ENCODE data around the gene TRAPPC2B. TPM values are rescaled to one million over a fixed set of nuclear protein-coding genes. Genes with fewer than 3 reads are reported as not detected.
A peak's percentile ranks its signal among the peaks of the same experiment; 100 is the strongest.

Gene TRAPPC2B
- total RNA-seq, 2 experiments from 2014 or later: 8.5 to 8.6 TPM

DNA sequence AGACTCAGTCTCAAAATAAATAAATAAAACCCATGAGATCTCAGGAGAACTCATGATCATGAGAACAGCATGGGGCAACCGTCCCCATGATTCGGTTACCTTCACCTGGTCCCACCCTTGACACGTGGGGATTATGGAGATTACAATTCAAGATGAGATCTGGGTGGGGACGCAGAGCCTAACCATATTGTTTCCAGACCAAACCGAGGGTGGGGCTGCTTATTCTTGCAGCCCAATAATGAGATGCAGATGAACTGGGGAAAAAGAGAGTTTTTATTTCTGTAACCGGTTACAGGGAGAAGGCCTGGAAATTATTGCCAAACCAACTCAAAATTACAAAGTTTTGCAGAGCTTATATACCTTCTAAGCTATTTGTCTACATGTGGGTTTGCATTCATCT lies 12.8 kb downstream of the TRAPPC2B start:
- H3K4me1 Mint-ChIP-seq (ENCODE audit: low read depth): no peaks in the 10 kb centered on the region
- CTCF ChIA-PET: no interaction called here
- DNase-seq: no peak
- H3K27ac Mint-ChIP-seq: no peak overlapping the region
- H3K36me3 Mint-ChIP-seq (ENCODE audit: low read depth): peaks cover 77% of the 10 kb centered on the region
- no peaks in the 10 kb centered on the region for H3K27me3 Mint-ChIP-seq (ENCODE audit: low read depth)
- POLR2A ChIA-PET: interaction anchor here (0.9 kb wide), 1 partner anchor 13 kb away, joined by 4 read pairs; the partner anchor contains the start of gene ZNF548
- H3K4me3 Mint-ChIP-seq: no peak overlapping the region
- peaks cover 53% of the 10 kb centered on the region for H3K9me3 Mint-ChIP-seq (ENCODE audit: insufficient read depth)
- ATAC-seq: no peak

DNA sequence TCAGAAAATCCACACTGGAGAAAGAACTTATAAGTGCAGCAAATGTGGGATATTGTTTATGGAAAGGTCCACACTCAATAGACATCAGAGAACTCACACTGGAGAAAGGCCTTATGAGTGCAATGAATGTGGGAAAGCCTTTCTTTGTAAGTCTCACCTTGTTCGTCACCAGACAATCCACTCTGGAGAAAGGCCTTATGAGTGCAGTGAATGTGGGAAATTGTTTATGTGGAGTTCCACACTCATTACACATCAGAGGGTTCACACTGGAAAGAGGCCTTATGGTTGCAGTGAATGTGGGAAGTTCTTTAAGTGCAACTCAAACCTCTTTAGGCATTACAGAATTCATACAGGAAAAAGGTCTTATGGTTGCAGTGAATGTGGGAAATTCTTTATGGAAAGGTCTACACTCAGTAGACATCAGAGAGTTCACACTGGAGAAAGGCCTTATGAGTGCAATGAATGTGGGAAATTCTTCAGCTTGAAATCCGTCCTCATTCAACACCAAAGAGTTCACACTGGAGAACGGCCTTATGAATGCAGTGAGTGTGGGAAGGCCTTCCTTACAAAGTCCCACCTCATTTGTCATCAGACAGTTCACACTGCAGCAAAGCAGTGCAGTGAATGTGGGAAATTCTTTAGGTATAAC lies 14.3 kb downstream of the TRAPPC2B start:
- Mint-ChIP-seq H3K4me1 (ENCODE audit: low read depth) (no peaks in the 10 kb centered on the region), H3K27me3 (ENCODE audit: low read depth) (no peaks in the 10 kb centered on the region), H3K36me3 (ENCODE audit: low read depth) (peaks cover 62% of the 10 kb centered on the region), H3K9me3 (ENCODE audit: insufficient read depth) (peaks cover 53% of the 10 kb centered on the region), H3K4me3 (no peak overlapping the region), H3K27ac (no peak overlapping the region)
- ChIA-PET POLR2A (no interaction called here), CTCF (no interaction called here)
- ATAC-seq (no peak), DNase-seq (no peak)

DNA sequence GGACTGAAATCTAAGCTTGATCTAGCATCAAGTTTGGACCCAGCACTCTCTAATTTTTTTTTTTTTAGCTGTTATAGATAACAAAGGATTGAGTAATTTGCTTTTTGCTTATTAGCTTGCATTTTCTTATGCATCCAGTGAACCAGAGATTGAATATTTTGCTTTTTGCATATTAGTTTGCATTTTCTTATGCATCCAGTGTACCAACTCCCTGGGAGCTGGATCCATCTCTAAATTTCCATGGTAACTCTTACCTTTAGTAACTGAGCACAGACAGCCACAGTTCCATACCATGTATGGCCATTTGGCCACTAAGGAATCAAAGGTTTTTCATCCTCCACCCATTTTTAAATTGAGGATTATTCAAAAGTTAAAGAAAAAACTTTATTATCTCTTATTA lies 17.6 kb downstream of the TRAPPC2B start:
- Mint-ChIP-seq H3K4me3 (no peak overlapping the region), H3K9me3 (ENCODE audit: insufficient read depth) (peaks cover 46% of the 10 kb centered on the region), H3K36me3 (ENCODE audit: low read depth) (peaks cover 32% of the 10 kb centered on the region), H3K27ac (no peak overlapping the region), H3K4me1 (ENCODE audit: low read depth) (no peaks in the 10 kb centered on the region), H3K27me3 (ENCODE audit: low read depth) (no peaks in the 10 kb centered on the region)
- ATAC-seq (no peak), DNase-seq (no peak)
- ChIA-PET CTCF (no interaction called here), POLR2A (no interaction called here)

DNA sequence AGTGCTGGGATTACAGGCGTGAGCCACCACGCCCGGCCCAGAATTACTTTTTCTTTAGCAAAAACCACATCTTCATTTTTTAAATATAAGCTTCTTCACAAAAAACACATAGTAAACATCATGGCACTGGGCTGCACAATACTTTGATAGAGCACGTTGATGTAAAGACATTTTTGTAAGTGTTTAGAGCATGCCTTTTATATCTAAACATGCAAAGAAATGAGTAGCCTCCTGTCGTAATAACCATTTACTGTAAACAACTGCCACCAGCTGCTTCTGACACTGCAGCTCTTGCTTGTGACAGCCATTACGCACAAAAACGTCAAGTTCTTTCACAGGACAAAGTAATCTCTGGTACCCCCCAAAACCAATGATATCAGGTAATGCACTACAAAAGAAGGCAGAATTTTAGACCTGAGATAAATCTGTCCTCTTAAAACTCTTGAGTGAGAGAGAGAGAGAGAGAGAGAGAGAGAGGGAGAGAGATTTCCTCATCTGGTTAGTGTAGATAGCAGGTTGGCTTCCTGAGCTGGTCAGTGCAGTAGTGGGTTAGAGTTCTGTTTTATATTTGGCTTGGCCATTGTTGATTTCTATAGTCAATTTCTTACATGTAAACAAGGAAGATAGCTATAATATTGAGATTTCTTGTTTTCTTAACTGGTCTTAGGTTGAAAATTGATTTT lies 19.6 kb downstream of the TRAPPC2B start:
- DNase-seq (no peak), ATAC-seq (no peak)
- H3K4me1 Mint-ChIP-seq (ENCODE audit: low read depth): no peaks in the 10 kb centered on the region
- POLR2A ChIA-PET: no interaction called here
- no peak overlapping the region for H3K4me3 Mint-ChIP-seq
- peaks cover 13% of the 10 kb centered on the region for H3K36me3 Mint-ChIP-seq (ENCODE audit: low read depth)
- CTCF ChIA-PET: no interaction called here
- no peaks in the 10 kb centered on the region for H3K27me3 Mint-ChIP-seq (ENCODE audit: low read depth)
- H3K9me3 Mint-ChIP-seq (ENCODE audit: insufficient read depth): peaks cover 42% of the 10 kb centered on the region
- no peak overlapping the region for H3K27ac Mint-ChIP-seq

DNA sequence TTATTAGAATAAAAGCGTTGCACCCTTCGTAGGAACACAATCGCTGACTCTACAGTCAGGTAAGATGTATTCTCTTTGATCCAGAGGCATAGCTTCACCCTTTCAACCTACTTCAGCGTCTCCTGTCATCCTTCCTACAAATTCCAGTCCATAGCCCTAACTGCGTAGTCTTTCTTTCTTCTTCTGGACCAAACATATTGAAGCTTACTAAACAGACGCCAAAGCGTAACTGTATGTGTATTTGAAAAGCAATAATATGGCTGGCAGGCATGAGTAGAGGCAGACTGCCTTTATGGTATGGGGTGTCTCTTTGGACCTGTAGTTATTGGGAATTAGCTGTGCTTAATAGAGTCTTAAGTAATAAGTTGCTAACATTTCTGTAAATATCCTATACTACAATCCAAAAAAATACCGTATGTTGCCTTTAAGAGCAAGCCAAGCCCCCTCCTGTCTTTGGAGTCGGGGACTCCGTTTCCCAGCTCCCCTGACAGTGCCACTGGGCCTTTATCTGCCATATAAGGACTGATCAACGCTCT lies 25.9 kb downstream of the TRAPPC2B start:
- no peak for DNase-seq
- H3K27me3 Mint-ChIP-seq (ENCODE audit: low read depth): no peaks in the 10 kb centered on the region
- ATAC-seq: no peak
- H3K4me1 Mint-ChIP-seq (ENCODE audit: low read depth): peaks cover 39% of the 10 kb centered on the region
- H3K27ac Mint-ChIP-seq: peak overlapping the region; percentile 95
- peaks cover 42% of the 10 kb centered on the region for H3K9me3 Mint-ChIP-seq (ENCODE audit: insufficient read depth)
- POLR2A ChIA-PET: interaction anchor here (0.6 to 1.7 kb wide), 7 partner anchors 13 to 1078 kb away, joined by 3 to 10 read pairs (median 4); partner anchors contain the start of genes TRAPPC2B, ZFP28, ZNF304 and ZNF547
- CTCF ChIA-PET: interaction anchor here (0.7 to 1.8 kb wide), 3 partner anchors 21 to 155 kb away, joined by 3 to 6 read pairs (median 3); partner anchors contain the start of genes TRAPPC2B, ZNF17 and ZNF547
- peak overlapping the region; percentile 89 for H3K4me3 Mint-ChIP-seq
- peaks cover 41% of the 10 kb centered on the region for H3K36me3 Mint-ChIP-seq (ENCODE audit: low read depth)

- peaks cover 44% of the 10 kb centered on the region for H3K4me1 Mint-ChIP-seq (ENCODE audit: low read depth)
- H3K9me3 Mint-ChIP-seq (ENCODE audit: insufficient read depth): peaks cover 41% of the 10 kb centered on the region
- peaks cover 48% of the 10 kb centered on the region for H3K36me3 Mint-ChIP-seq (ENCODE audit: low read depth)
- H3K4me3 Mint-ChIP-seq: peak within 1 kb of the TSS; percentile 89
- CTCF ChIA-PET: interaction anchor here (0.7 to 1.8 kb wide), 3 partner anchors 20 to 154 kb away, joined by 3 to 6 read pairs (median 3); partner anchors contain the start of genes TRAPPC2B, ZNF17 and ZNF547
- DNase-seq: peak; percentile 98
- H3K27me3 Mint-ChIP-seq (ENCODE audit: low read depth): no peaks in the 10 kb centered on the region
- peak; percentile 99 for ATAC-seq
- POLR2A ChIA-PET: interaction anchor here (0.6 to 1.7 kb wide), 7 partner anchors 13 to 1078 kb away, joined by 3 to 10 read pairs (median 4); partner anchors contain the start of genes TRAPPC2B, ZFP28, ZNF304 and ZNF547
- H3K27ac Mint-ChIP-seq: peak within 1 kb of the TSS; percentile 95
Measured at GRCh38 chr19:57389730-57390598, 26.6 kb downstream of the TRAPPC2B start, which contains the start of gene ZNF548. ZNF548 (plus strand) TSS chr19:57389854; CDS start chr19:57390100, 246 bp downstream.

- H3K27ac Mint-ChIP-seq: no peak overlapping the region
- CTCF ChIA-PET: no interaction called here
- ATAC-seq (no peak), DNase-seq (no peak)
- no peaks in the 10 kb centered on the region for H3K27me3 Mint-ChIP-seq (ENCODE audit: low read depth)
- POLR2A ChIA-PET: no interaction called here
- peaks cover 29% of the 10 kb centered on the region for H3K4me1 Mint-ChIP-seq (ENCODE audit: low read depth)
- H3K9me3 Mint-ChIP-seq (ENCODE audit: insufficient read depth): peaks cover 38% of the 10 kb centered on the region
- H3K4me3 Mint-ChIP-seq: no peak overlapping the region
- H3K36me3 Mint-ChIP-seq (ENCODE audit: low read depth): peaks cover 87% of the 10 kb centered on the region
Measured at GRCh38 chr19:57395710-57396109, 32.4 kb downstream of the TRAPPC2B start.

- POLR2A ChIA-PET: interaction anchor here (1.0 kb wide), 1 partner anchor 20 kb away, joined by 3 read pairs; no protein-coding TSS in a partner anchor
- H3K27me3 Mint-ChIP-seq (ENCODE audit: low read depth): no peaks in the 10 kb centered on the region
Measured at GRCh38 chr19:57398868-57399267, 35.5 kb downstream of the TRAPPC2B start.

DNA sequence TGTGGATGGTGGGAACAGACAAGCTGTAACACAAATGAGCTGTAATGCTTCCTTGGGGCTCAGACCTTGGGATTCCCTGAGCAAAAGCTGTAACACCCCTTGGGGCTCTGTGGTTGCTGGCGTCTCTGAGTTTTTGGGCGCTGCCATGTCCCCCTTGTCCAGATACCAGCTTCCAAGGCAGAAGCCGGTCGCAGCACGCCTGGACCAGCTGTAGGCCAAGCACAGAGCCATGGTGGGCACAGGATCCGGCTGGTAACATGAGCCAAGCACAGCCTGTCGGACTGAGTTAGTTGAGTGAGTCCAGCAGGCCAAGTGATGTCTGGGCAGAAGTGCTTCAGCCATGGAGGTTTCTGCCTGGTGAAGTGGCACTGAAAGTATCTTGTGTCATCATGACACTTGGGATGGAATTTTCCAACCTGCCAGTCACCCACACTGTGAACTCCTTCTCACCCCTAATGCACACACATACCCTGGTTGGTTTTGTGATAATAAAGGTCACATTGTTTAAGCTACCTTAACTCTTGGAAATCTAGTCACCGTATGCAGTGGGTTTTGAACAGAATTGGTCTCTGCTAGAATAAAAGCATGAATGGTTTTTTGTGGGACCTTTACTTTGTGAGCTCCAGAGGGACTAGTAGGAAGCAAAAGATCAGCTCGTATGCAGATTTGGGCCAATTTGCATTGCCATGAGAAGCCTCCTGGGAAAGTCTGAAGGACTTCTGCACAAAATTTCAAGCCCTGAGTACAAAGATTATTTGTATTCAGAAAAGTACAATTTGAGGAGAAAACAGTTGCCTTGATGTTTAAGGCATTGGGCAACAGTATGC lies 40.6 kb downstream of the TRAPPC2B start:
- Mint-ChIP-seq H3K4me1 (ENCODE audit: low read depth) (peaks cover 5% of the 10 kb centered on the region), H3K9me3 (ENCODE audit: insufficient read depth) (peaks cover 11% of the 10 kb centered on the region), H3K27me3 (ENCODE audit: low read depth) (no peaks in the 10 kb centered on the region), H3K36me3 (ENCODE audit: low read depth) (peaks cover 31% of the 10 kb centered on the region), H3K27ac (no peak overlapping the region), H3K4me3 (no peak overlapping the region)
- ChIA-PET POLR2A (no interaction called here), CTCF (no interaction called here)
- ATAC-seq: no peak
- no peak for DNase-seq

More at GRCh38 chr19:57398868-57399267, 35.5 kb downstream of the TRAPPC2B start:
- H3K36me3 Mint-ChIP-seq (ENCODE audit: low read depth): peaks cover 82% of the 10 kb centered on the region
- DNase-seq (no peak), ATAC-seq (no peak)
- no peak overlapping the region for H3K27ac Mint-ChIP-seq
- no peak overlapping the region for H3K4me3 Mint-ChIP-seq
- CTCF ChIA-PET: no interaction called here
- peaks cover 9% of the 10 kb centered on the region for H3K4me1 Mint-ChIP-seq (ENCODE audit: low read depth)
- peaks cover 33% of the 10 kb centered on the region for H3K9me3 Mint-ChIP-seq (ENCODE audit: insufficient read depth)

DNA sequence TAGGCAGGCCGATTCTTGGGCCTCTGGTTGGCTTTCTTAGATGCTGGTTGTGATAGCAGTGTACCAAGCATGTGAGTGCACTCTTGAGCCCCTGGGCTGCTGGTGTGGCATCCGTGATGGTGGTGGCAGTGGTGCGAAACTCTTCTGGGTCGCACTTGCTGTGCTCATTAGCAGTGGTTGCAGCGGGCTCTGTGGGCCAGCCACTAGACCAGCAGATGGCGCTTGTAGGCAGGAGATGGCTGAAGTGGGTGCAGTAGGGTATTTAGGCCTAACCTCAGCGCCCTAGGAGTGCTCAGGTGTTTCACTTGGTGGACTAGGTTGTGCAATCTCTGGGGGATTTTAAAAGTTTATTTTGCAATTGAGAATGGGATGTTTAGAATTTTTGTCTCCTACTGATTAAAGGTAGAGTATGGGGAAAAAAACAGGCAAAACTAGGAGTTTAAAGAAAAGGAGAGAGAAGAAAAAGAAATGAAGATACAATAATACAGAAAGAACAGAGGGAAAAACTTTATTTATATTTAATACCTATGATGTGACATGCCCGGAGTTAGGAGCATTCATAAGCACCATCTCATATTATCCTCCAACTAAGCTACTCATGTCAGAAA lies 43.3 kb downstream of the TRAPPC2B start:
- Mint-ChIP-seq H3K27me3 (ENCODE audit: low read depth) (no peaks in the 10 kb centered on the region), H3K4me3 (no peak overlapping the region), H3K4me1 (ENCODE audit: low read depth) (peaks cover 13% of the 10 kb centered on the region), H3K36me3 (ENCODE audit: low read depth) (peaks cover 15% of the 10 kb centered on the region), H3K9me3 (ENCODE audit: insufficient read depth) (peaks cover 3% of the 10 kb centered on the region), H3K27ac (no peak overlapping the region)
- ChIA-PET POLR2A (no interaction called here), CTCF (interaction anchor here (0.9 to 1.4 kb wide), 4 partner anchors 16 to 749 kb away, joined by 3 to 4 read pairs (median 3); no protein-coding TSS in a partner anchor)
- ATAC-seq: no peak
- peak; percentile 77 for DNase-seq
